Neural cell (in vitro differentiated cells): ENCODE results near the gene SLC34A1. TPM values are rescaled to one million over a fixed set of nuclear protein-coding genes. Genes with fewer than 3 reads are reported as not detected.

Source experiments
- H2AFZ ChIP-seq: fragments of 200-600, 300-800 bp; sonication (generic), shearing (Covaris generic); 2 replicates; pipeline ENCODE4 v1.6.0; 2014; ENCODE audit warnings: low read depth, mild to moderate bottlenecking, antibody characterized with exemption, low read length, moderate library complexity
- H3F3A ChIP-seq: fragments of 200-600 bp; shearing (Covaris generic); 2 replicates; pipeline ENCODE4 v1.6.1; 2016; ENCODE audit warnings: mild to moderate bottlenecking, moderate library complexity, mixed read lengths, antibody characterized with exemption, low read length; ENCODE audit not compliant: insufficient read depth, poor library complexity, severe bottlenecking
- H3K27ac ChIP-seq: fragments of 200-600, 300-800 bp; sonication (generic), shearing (Covaris generic); 2 replicates; pipeline ENCODE4 v1.5.1; 2014; ENCODE audit warnings: mild to moderate bottlenecking, low read length, moderate library complexity
- H3K27me3 ChIP-seq: fragments of 300-800, 200-600 bp; sonication (generic), shearing (Covaris generic); 2 replicates; pipeline ENCODE4 v1.6.0; 2014; ENCODE audit warnings: mild to moderate bottlenecking, low read depth, low read length, moderate library complexity; ENCODE audit not compliant: insufficient read depth
- H3K36me3 ChIP-seq: fragments of 300-800, 200-600 bp; sonication (generic), shearing (Covaris generic); 2 replicates; pipeline ENCODE4 v1.5.1; 2014; ENCODE audit warnings: mild to moderate bottlenecking, antibody characterized with exemption, low read length, moderate library complexity; ENCODE audit not compliant: insufficient read depth
- H3K4me2 ChIP-seq: fragments of 300-800, 200-600 bp; sonication (generic), shearing (Covaris generic); 2 replicates; pipeline ENCODE4 v1.6.0; 2014; ENCODE audit warnings: mild to moderate bottlenecking, low read length
- H3K4me3 ChIP-seq: fragments of 300-800, 200-600 bp; sonication (generic), shearing (Covaris generic); 2 replicates; pipeline ENCODE4 v1.5.1; 2014; ENCODE audit warnings: mild to moderate bottlenecking, low read length, moderate library complexity
- H3K79me2 ChIP-seq: fragments of 200-600 bp; shearing (Covaris generic); replicated peaks from 2 replicates; pipeline ENCODE4 v1.6.0; 2014; ENCODE audit warnings: mild to moderate bottlenecking, low read length, moderate library complexity; ENCODE audit not compliant: insufficient read depth
- H3K9ac ChIP-seq: fragments of 300-800, 200-600 bp; sonication (generic), shearing (Covaris generic); 2 replicates; pipeline ENCODE4 v1.6.1; 2016; ENCODE audit warnings: mild to moderate bottlenecking, low read length, mixed read lengths
- H3K9me2 ChIP-seq: fragments of 200-600 bp; shearing (Covaris generic); 2 replicates; pipeline ENCODE4 v1.6.1; 2016; ENCODE audit warnings: mild to moderate bottlenecking, low read length, mixed read lengths; ENCODE audit not compliant: insufficient read depth
- H3K9me3 ChIP-seq: fragments of 200-600, 300-800 bp; sonication (generic), shearing (Covaris generic); 2 replicates; pipeline ENCODE4 v1.6.1; 2016; ENCODE audit warnings: mild to moderate bottlenecking, mixed run types, low read length, moderate library complexity, mixed read lengths
- H4K20me1 ChIP-seq: fragments of 200-600 bp; shearing (Covaris generic); 2 replicates; pipeline ENCODE4 v1.6.1; 2016; ENCODE audit warnings: mild to moderate bottlenecking, mixed run types; ENCODE audit not compliant: insufficient read depth
- CTCF ChIP-seq: fragments of 450-650 bp; IDR thresholded peaks from 2 replicates; pipeline ENCODE4 v1.5.1; 2014; ENCODE audit warnings: antibody characterized with exemption, mild to moderate bottlenecking, moderate library complexity; ENCODE audit not compliant: poor library complexity, severe bottlenecking
- EP300 ChIP-seq: fragments of 450-650 bp; conservative IDR thresholded peaks from 2 replicates; pipeline ENCODE4 v1.6.1; 2014; ENCODE audit warnings: antibody characterized with exemption, mild to moderate bottlenecking, moderate library complexity; ENCODE audit not compliant: poor library complexity, severe bottlenecking
- EZH2 ChIP-seq: fragments of 200-600, 300-800 bp; shearing (Covaris generic), sonication (generic); IDR thresholded peaks from 2 replicates; pipeline ENCODE4 v1.6.1; 2014; ENCODE audit warnings: antibody characterized with exemption, low read length, borderline replicate concordance, mild to moderate bottlenecking; ENCODE audit not compliant: insufficient read depth, poor library complexity, severe bottlenecking
- MXI1 ChIP-seq: fragments of 450-650 bp; conservative IDR thresholded peaks from 2 replicates; pipeline ENCODE4 v1.6.1; 2014; ENCODE audit warnings: antibody characterized with exemption, mild to moderate bottlenecking; ENCODE audit not compliant: poor library complexity, severe bottlenecking
- POLR2AphosphoS5 ChIP-seq: IDR thresholded peaks from 2 replicates; pipeline ENCODE4 v1.6.1; 2012
- RAD21 ChIP-seq: fragments of 450-650 bp; conservative IDR thresholded peaks from 2 replicates; pipeline ENCODE4 v1.6.1; 2014; ENCODE audit warnings: antibody characterized with exemption, mild to moderate bottlenecking, moderate library complexity
- REST ChIP-seq: IDR thresholded peaks from 2 replicates; pipeline ENCODE4 v1.6.1; 2012; ENCODE audit warnings: borderline replicate concordance
- SMC3 ChIP-seq: fragments of 450-650 bp; conservative IDR thresholded peaks from 2 replicates; pipeline ENCODE4 v1.6.1; 2014; ENCODE audit warnings: antibody characterized with exemption, mild to moderate bottlenecking, moderate library complexity; ENCODE audit not compliant: poor library complexity
- TAF1 ChIP-seq: IDR thresholded peaks from 2 replicates; pipeline ENCODE4 v1.6.1; 2012; ENCODE audit warnings: low read depth
- polyA plus RNA-seq: library from polyadenylated mRNA; depleted of rRNA; stranded (reverse); fragments of >200 nt; gene quantifications from 2 replicates; pipeline ENCODE4 v1.2.3, GENCODE V29; 2014

Gene SLC34A1
- polyA plus RNA-seq, 1 donor from 2014 or later, result not detected

- TF ChIP-seq REST, result no peak
Measured at GRCh38 chr5:177349362-177349647, 34.9 kb upstream of the SLC34A1 start (continued).

GRCh38 chr5:177349762-177350161 is 34.5 kb upstream of the SLC34A1 start:
- H4K20me1 ChIP-seq, result no peaks in the 10 kb centered on the region
- H3K79me2 ChIP-seq, result peaks cover 43% of the 10 kb centered on the region
- H3K9me2 ChIP-seq, result no peaks in the 10 kb centered on the region
- H3K4me2 ChIP-seq, result peak overlapping the region; percentile 74
- no peaks in the 10 kb centered on the region for H3K27me3 ChIP-seq
- H2AFZ ChIP-seq, result no peak overlapping the region
- H3K27ac ChIP-seq, result no peak overlapping the region
- H3K36me3 ChIP-seq, result no peaks in the 10 kb centered on the region
- TF ChIP-seq EP300 (no peak), REST (no peak), CTCF (no peak), TAF1 (no peak), POLR2AphosphoS5 (no peak), MXI1 (no peak), EZH2 (no peak), SMC3 (no peak), RAD21 (no peak)
- no peak overlapping the region for H3K9ac ChIP-seq
- no peaks in the 10 kb centered on the region for H3K9me3 ChIP-seq
- peak overlapping the region; percentile 84 for H3K4me3 ChIP-seq
- H3F3A ChIP-seq, result no peaks in the 10 kb centered on the region
